Left ventricle myocardium inferior (tissue), 1 donor: ENCODE measurements around the gene SOAT2. TPM values are rescaled to one million over a fixed set of nuclear protein-coding genes. Genes with fewer than 3 reads are reported as not detected.

Source experiments
- DNase-seq: peaks from one replicate; pipeline ENCODE4 v3.0.0-alpha.2; 2020
- H3K27ac ChIP-seq: fragments of 200-600 bp; replicated peaks from 2 replicates; pipeline ENCODE4 v1.8.0; 2021
- H3K27me3 ChIP-seq: fragments of 200-600 bp; 2 replicates; pipeline ENCODE4 v1.8.0; 2021; ENCODE audit warnings: low read depth
- H3K36me3 ChIP-seq: fragments of 200-600 bp; 2 replicates; pipeline ENCODE4 v1.8.0; 2021
- H3K4me1 ChIP-seq: fragments of 200-600 bp; 2 replicates; pipeline ENCODE4 v1.8.0; 2021
- H3K4me3 ChIP-seq: fragments of 200-600 bp; 2 replicates; pipeline ENCODE4 v1.8.0; 2021; ENCODE audit warnings: mild to moderate bottlenecking, moderate library complexity
- H3K9me3 ChIP-seq: fragments of 200-600 bp; replicated peaks from 2 replicates; pipeline ENCODE4 v1.8.0; 2021
- CTCF ChIP-seq: fragments of 200-600 bp; IDR thresholded peaks from 2 replicates; pipeline ENCODE4 v1.8.0; 2021; ENCODE audit warnings: antibody characterized with exemption, mild to moderate bottlenecking, borderline replicate concordance
- intact Hi-C: fragments of 100-400 bp; cut with micrococcal nuclease; formaldehyde crosslinking; loops from one replicate; pipeline ENCODE4 v1.11.0; 2022
- total RNA-seq: library from RNA; stranded (reverse); fragmentation: NEBNext Ultra II Directional; extraction: Animal tissue kit (Norgen Biotek cat#: 25700); gene quantifications from one replicate; pipeline ENCODE4 v1.2.1, GENCODE V29; 2021
- donor health status: DM: no; HTN: yes; CAD: no; lungs with severe emphysema.

The SOAT2 gene
- total RNA-seq, 1 donor from 2014 or later, result not detected

- Histone ChIP-seq H3K4me3 (no peak overlapping the region), H3K4me1 (peaks cover 8% of the 10 kb centered on the region), H3K27me3 (no peaks in the 10 kb centered on the region), H3K9me3 (no peaks in the 10 kb centered on the region), H3K27ac (no peak overlapping the region), H3K36me3 (no peaks in the 10 kb centered on the region)
- TF ChIP-seq CTCF, result no peak
- intact Hi-C loops, result no loop called here
- DNase-seq, result no peak
Measured at GRCh38 chr12:53120685-53121525, 17.6 kb downstream of the SOAT2 start.

- no peaks in the 10 kb centered on the region for H3K4me1 ChIP-seq
- no peak for DNase-seq
- intact Hi-C loops, result no loop called here
- no peaks in the 10 kb centered on the region for H3K27me3 ChIP-seq
- TF ChIP-seq CTCF, result no peak
- no peaks in the 10 kb centered on the region for H3K36me3 ChIP-seq
- H3K4me3 ChIP-seq, result no peak overlapping the region
- no peak overlapping the region for H3K27ac ChIP-seq
- H3K9me3 ChIP-seq, result no peaks in the 10 kb centered on the region
Measured at GRCh38 chr12:53122961-53123468, 19.7 kb downstream of the SOAT2 start.

- intact Hi-C loops, result no loop called here
- DNase-seq, result no peak
- H3K9me3 ChIP-seq, result no peaks in the 10 kb centered on the region
Measured at GRCh38 chr12:53123578-53124351, 20.5 kb downstream of the SOAT2 start.

GRCh38 chr12:53124352-53124723 is 21.1 kb downstream of the SOAT2 start:
- no peak for TF ChIP-seq CTCF
- H3K27me3 ChIP-seq, result no peaks in the 10 kb centered on the region
- no peak for DNase-seq
- H3K36me3 ChIP-seq, result no peaks in the 10 kb centered on the region
- H3K27ac ChIP-seq, result no peak overlapping the region
- H3K9me3 ChIP-seq, result no peaks in the 10 kb centered on the region
- no peak overlapping the region for H3K4me3 ChIP-seq
- H3K4me1 ChIP-seq, result no peaks in the 10 kb centered on the region
- intact Hi-C loops, result no loop called here

More at GRCh38 chr12:53123578-53124351, 20.5 kb downstream of the SOAT2 start:
- Histone ChIP-seq H3K4me3 (no peak overlapping the region), H3K27ac (no peak overlapping the region), H3K27me3 (no peaks in the 10 kb centered on the region), H3K4me1 (no peaks in the 10 kb centered on the region), H3K36me3 (no peaks in the 10 kb centered on the region)
- no peak for TF ChIP-seq CTCF

- Histone ChIP-seq H3K27me3 (no peaks in the 10 kb centered on the region), H3K4me1 (no peaks in the 10 kb centered on the region), H3K4me3 (no peak overlapping the region), H3K36me3 (no peaks in the 10 kb centered on the region), H3K27ac (no peak overlapping the region), H3K9me3 (no peaks in the 10 kb centered on the region)
- DNase-seq, result no peak
- intact Hi-C loops, result no loop called here
- TF ChIP-seq CTCF, result no peak
Measured at GRCh38 chr12:53127169-53127568, 23.9 kb downstream of the SOAT2 start.
